ENCODE results near the gene MRAP.

DNA sequence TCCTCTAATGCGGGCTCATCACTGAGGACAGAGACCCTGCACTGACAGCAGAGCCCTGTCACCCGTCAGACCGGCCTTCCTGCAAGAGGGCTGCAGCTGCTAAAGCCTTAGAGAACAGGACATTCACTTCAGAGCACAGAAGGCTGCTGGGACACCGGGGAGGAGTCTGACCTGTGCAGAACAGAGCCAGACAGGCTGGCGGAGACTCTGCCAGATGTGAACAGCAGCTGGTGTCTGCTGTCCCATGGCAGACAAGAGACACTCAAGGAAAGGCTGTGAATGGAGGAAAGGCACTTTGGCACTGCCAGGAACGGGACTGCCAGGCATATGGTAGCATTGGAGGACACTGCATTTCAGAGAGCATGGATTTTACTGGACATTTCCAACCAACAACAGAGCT, 21.4 kb downstream of the MRAP start:
- TF ChIP-seq POLR2A (IDR thresholded peaks at IDR 0.05; ENCODE audit: low read length): no peak
- TF ChIP-seq GATA1 (IDR thresholded peaks at IDR 0.05; ENCODE audit: low read depth, low read length): no peak
